Gastrocnemius medialis (tissue), 4 donors: ENCODE results near the gene MAP7D2.

ENCODE experiments used
- POLR2A ChIP-seq, 2 donors: fragments of 450-650 bp; IDR thresholded peaks; one replicate each; pipeline ENCODE4 v1.6.1; 2017; ENCODE audit warnings: antibody characterized with exemption in 2 of 2, mild to moderate bottlenecking in 2 of 2, moderate library complexity in 2 of 2
- TF ChIP-seq, protein P1 (sequence below), 5 experiments: fragments of 450-650 bp in 3 of 5; fragments of 200-600 bp in 2 of 5; sonication (generic) in 2 of 5; IDR thresholded peaks in 4 of 5; conservative IDR thresholded peaks in 1 of 5; 1 replicate in 4 of 5; 2 replicates in 1 of 5; pipeline ENCODE4 v1.5.1; 2016 to 2019; ENCODE audit warnings: antibody characterized with exemption in 5 of 5, mild to moderate bottlenecking in 3 of 5, moderate library complexity in 3 of 5

- TF ChIP-seq, protein P1, sequence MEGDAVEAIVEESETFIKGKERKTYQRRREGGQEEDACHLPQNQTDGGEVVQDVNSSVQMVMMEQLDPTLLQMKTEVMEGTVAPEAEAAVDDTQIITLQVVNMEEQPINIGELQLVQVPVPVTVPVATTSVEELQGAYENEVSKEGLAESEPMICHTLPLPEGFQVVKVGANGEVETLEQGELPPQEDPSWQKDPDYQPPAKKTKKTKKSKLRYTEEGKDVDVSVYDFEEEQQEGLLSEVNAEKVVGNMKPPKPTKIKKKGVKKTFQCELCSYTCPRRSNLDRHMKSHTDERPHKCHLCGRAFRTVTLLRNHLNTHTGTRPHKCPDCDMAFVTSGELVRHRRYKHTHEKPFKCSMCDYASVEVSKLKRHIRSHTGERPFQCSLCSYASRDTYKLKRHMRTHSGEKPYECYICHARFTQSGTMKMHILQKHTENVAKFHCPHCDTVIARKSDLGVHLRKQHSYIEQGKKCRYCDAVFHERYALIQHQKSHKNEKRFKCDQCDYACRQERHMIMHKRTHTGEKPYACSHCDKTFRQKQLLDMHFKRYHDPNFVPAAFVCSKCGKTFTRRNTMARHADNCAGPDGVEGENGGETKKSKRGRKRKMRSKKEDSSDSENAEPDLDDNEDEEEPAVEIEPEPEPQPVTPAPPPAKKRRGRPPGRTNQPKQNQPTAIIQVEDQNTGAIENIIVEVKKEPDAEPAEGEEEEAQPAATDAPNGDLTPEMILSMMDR (IDR thresholded peaks at IDR 0.05 in 4 of 5, conservative IDR thresholded peaks at IDR 0.05 in 1 of 5) = no peak
- no peak for TF ChIP-seq POLR2A (IDR thresholded peaks at IDR 0.05)
These were observed 12.8 kb upstream of the MAP7D2 start for GRCh38 chrX:20129547-20129946.
